Upper lobe of left lung (tissue), 4 donors: ENCODE data around the gene DMXL1.

Source experiments
- POLR2A ChIP-seq, 4 donors: fragments of 450-650 bp; IDR thresholded peaks; one replicate each; pipeline ENCODE4 v1.5.1; 2016 to 2017; ENCODE audit warnings: antibody characterized with exemption in 4 of 4, mild to moderate bottlenecking in 2 of 4
- TF ChIP-seq, protein P1 (sequence below), 6 experiments: fragments of 450-650 bp in 4 of 6; fragments of 200-600 bp in 2 of 6; sonication (generic) in 2 of 6; IDR thresholded peaks; one replicate each; pipeline ENCODE4 v1.5.1; 2016 to 2019; ENCODE audit warnings: antibody characterized with exemption in 6 of 6

GRCh38 chr5:119123280-119123679 is 52.4 kb downstream of the DMXL1 start:
- no peak for TF ChIP-seq POLR2A (IDR thresholded peaks at IDR 0.05)
- TF ChIP-seq, protein P1, sequence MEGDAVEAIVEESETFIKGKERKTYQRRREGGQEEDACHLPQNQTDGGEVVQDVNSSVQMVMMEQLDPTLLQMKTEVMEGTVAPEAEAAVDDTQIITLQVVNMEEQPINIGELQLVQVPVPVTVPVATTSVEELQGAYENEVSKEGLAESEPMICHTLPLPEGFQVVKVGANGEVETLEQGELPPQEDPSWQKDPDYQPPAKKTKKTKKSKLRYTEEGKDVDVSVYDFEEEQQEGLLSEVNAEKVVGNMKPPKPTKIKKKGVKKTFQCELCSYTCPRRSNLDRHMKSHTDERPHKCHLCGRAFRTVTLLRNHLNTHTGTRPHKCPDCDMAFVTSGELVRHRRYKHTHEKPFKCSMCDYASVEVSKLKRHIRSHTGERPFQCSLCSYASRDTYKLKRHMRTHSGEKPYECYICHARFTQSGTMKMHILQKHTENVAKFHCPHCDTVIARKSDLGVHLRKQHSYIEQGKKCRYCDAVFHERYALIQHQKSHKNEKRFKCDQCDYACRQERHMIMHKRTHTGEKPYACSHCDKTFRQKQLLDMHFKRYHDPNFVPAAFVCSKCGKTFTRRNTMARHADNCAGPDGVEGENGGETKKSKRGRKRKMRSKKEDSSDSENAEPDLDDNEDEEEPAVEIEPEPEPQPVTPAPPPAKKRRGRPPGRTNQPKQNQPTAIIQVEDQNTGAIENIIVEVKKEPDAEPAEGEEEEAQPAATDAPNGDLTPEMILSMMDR (IDR thresholded peaks at IDR 0.05): no peak
